ENCODE results near the gene ZSWIM3. TPM values are rescaled to one million over a fixed set of nuclear protein-coding genes. Genes with fewer than 3 reads are reported as not detected.

Gene ZSWIM3
- total and polyA plus RNA-seq, 2 of the 13 experiments (the other 11 are each of a cell fraction or from before 2014, with no cell fraction given) = 5.2 to 5.8 TPM

DNA sequence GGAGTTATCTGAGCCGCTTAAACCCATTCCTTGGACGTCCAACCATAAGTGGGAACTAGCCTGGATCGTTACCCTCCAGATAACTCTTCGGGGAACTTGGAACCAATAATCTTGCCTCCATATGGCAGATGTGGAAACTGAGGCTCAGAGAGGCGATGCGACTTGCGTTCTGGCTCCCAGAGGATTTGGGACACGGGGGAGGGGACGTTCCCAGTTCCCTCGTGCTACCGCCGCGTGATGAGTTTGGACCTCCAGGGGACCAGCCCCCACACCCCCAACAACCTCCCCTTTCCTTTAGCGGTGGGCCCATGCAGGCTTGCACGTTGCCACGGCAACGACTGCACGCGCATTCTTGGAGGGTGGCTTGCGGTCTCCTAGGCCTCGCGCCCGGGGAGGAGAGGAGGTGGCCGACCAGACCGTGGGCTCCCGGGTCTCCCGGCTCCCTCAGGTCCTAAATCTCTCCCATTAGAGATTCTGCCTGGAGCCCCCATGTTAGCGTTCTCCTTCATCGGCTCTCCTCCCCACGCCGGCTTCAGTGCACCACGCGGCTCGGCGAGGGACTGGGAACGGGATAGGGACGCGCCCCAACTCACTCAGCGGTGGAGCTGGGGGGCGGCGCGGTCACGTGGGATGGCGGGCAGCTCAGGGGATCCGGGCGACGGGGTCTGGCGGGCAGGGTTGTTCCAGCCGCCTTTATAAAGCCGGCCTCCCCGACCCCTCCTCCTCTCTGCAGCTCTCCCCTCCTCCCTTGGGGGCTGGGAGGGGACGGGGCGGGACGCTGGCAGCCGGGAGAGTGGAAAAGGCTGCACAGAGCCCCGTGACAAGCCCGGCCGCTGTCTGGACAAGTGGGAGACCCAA, 54.3 kb downstream of the ZSWIM3 start, which contains the start of gene PLTP (continued):
- TF ChIP-seq CCDC6 (CRISPR knock-in tag; IDR thresholded peaks at IDR 0.05) (no peak), ZNF749 (CRISPR knock-in tag; IDR thresholded peaks at IDR 0.05; ENCODE audit: borderline replicate concordance) (no peak), ZNF501 (CRISPR knock-in tag; IDR thresholded peaks at IDR 0.05) (no peak), SMAD1 (CRISPR knock-in tag; IDR thresholded peaks at IDR 0.05; ENCODE audit: borderline replicate concordance, low read depth) (no peak), ARID3A (IDR thresholded peaks at IDR 0.05; ENCODE audit: low read depth, low read length) (no peak), RBFOX2 (IDR thresholded peaks at IDR 0.05; ENCODE audit: low read depth, low read length) (peak; percentile 60), GLMP (CRISPR knock-in tag; IDR thresholded peaks at IDR 0.05; ENCODE audit: borderline replicate concordance) (no peak), HMGXB4 (CRISPR knock-in tag; IDR thresholded peaks at IDR 0.05; ENCODE audit: borderline replicate concordance in 1 of 2, low read depth in 1 of 2) (peak in 1 of 2 experiments; percentile 64; a peak in 1 of 4 replicates), JUN (CRISPR knock-in tag; IDR thresholded peaks at IDR 0.05) (no peak), MAF1 (CRISPR knock-in tag; IDR thresholded peaks at IDR 0.05; ENCODE audit: borderline replicate concordance) (no peak), ZNF772 (CRISPR knock-in tag; IDR thresholded peaks at IDR 0.05) (0 out of 2 replicates have a peak, but pooled peaks have one; percentile 27), YEATS4 (CRISPR knock-in tag; IDR thresholded peaks at IDR 0.05; ENCODE audit: borderline replicate concordance) (no peak), JDP2 (CRISPR knock-in tag; IDR thresholded peaks at IDR 0.05; ENCODE audit: borderline replicate concordance) (no peak)
- TF ChIP-seq, protein P1, sequence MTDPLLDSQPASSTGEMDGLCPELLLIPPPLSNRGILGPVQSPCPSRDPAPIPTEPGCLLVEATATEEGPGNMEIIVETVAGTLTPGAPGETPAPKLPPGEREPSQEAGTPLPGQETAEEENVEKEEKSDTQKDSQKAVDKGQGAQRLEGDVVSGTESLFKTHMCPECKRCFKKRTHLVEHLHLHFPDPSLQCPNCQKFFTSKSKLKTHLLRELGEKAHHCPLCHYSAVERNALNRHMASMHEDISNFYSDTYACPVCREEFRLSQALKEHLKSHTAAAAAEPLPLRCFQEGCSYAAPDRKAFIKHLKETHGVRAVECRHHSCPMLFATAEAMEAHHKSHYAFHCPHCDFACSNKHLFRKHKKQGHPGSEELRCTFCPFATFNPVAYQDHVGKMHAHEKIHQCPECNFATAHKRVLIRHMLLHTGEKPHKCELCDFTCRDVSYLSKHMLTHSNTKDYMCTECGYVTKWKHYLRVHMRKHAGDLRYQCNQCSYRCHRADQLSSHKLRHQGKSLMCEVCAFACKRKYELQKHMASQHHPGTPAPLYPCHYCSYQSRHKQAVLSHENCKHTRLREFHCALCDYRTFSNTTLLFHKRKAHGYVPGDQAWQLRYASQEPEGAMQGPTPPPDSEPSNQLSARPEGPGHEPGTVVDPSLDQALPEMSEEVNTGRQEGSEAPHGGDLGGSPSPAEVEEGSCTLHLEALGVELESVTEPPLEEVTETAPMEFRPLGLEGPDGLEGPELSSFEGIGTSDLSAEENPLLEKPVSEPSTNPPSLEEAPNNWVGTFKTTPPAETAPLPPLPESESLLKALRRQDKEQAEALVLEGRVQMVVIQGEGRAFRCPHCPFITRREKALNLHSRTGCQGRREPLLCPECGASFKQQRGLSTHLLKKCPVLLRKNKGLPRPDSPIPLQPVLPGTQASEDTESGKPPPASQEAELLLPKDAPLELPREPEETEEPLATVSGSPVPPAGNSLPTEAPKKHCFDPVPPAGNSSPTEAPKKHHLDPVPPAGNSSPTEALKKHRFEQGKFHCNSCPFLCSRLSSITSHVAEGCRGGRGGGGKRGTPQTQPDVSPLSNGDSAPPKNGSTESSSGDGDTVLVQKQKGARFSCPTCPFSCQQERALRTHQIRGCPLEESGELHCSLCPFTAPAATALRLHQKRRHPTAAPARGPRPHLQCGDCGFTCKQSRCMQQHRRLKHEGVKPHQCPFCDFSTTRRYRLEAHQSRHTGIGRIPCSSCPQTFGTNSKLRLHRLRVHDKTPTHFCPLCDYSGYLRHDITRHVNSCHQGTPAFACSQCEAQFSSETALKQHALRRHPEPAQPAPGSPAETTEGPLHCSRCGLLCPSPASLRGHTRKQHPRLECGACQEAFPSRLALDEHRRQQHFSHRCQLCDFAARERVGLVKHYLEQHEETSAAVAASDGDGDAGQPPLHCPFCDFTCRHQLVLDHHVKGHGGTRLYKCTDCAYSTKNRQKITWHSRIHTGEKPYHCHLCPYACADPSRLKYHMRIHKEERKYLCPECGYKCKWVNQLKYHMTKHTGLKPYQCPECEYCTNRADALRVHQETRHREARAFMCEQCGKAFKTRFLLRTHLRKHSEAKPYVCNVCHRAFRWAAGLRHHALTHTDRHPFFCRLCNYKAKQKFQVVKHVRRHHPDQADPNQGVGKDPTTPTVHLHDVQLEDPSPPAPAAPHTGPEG (CRISPR knock-in tag; IDR thresholded peaks at IDR 0.05) = 0 out of 2 replicates have a peak, but pooled peaks have one; percentile 57
- TF ChIP-seq, protein P2, sequence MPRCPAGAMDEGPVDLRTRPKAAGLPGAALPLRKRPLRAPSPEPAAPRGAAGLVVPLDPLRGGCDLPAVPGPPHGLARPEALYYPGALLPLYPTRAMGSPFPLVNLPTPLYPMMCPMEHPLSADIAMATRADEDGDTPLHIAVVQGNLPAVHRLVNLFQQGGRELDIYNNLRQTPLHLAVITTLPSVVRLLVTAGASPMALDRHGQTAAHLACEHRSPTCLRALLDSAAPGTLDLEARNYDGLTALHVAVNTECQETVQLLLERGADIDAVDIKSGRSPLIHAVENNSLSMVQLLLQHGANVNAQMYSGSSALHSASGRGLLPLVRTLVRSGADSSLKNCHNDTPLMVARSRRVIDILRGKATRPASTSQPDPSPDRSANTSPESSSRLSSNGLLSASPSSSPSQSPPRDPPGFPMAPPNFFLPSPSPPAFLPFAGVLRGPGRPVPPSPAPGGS (CRISPR knock-in tag; IDR thresholded peaks at IDR 0.05) = 0 out of 2 replicates have a peak, but pooled peaks have one; percentile 14

Measured in HepG2 (cell line).